Rectal smooth muscle tissue (tissue), 1 donor: ENCODE data around the gene SIPA1L3.

Experiments
- H3K27ac ChIP-seq: one replicate; pipeline ENCODE4 v1.7.0; 2013; ENCODE audit warnings: low read depth, low read length, inconsistent platforms
- H3K27me3 ChIP-seq: one replicate; pipeline ENCODE4 v1.7.0; 2013; ENCODE audit warnings: low read length; ENCODE audit not compliant: control insufficient read depth, insufficient read depth
- H3K36me3 ChIP-seq: one replicate; pipeline ENCODE4 v1.7.0; 2013; ENCODE audit warnings: low read length; ENCODE audit not compliant: control insufficient read depth, insufficient read depth
- H3K4me1 ChIP-seq: one replicate; pipeline ENCODE4 v1.7.0; 2013; ENCODE audit warnings: low read length; ENCODE audit not compliant: control insufficient read depth, insufficient read depth
- H3K4me3 ChIP-seq: one replicate; pipeline ENCODE4 v1.7.0; 2013; ENCODE audit warnings: low read length
- H3K9ac ChIP-seq: one replicate; pipeline ENCODE4 v1.7.0; 2013; ENCODE audit warnings: low read length

SIPA1L3 gene

DNA sequence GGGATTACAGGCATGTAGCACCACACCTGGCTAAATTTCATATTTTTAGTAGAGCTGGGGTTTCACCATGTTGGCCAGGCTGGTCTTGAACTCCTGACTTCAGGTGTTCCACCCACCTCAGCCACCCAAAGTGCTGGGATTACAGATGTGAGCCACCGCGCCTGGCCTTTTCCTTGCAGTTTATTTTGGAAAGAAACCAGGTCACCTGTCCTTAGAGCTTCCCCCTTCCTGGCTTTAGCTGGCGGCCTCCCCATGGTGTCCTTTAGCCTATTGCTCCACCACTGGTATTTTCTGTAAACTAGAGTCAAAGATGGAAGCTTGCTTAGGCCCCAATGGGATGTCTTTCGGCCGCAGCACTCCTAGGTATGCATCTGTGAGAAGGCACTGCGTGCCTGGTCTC, 225.8 kb downstream of the SIPA1L3 start:
- H3K27ac ChIP-seq: no peak overlapping the region
- H3K36me3 ChIP-seq: peaks cover 4% of the 10 kb centered on the region
- no peaks in the 10 kb centered on the region for H3K27me3 ChIP-seq
- no peaks in the 10 kb centered on the region for H3K4me1 ChIP-seq
- H3K4me3 ChIP-seq: no peak overlapping the region
- H3K9ac ChIP-seq: no peak overlapping the region

DNA sequence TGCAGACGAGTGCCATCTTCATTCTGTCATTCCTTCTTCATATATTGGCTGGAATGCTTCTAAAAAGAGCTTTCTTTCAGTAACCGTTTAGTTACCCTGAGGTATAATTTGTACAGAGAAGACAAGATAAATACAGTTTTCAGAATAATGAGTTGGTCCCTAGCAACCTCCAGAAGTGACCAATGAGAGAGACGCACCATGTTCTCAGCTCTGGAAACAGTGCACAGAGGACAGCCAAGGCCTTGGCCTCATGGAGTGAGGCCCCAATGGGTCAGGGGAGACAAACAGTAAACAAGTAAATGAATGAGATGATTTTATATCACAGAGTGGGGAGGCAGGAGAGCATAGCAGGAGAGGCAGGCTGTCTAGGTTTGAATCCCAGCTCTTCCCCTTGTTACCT, 226.3 kb downstream of the SIPA1L3 start:
- Histone ChIP-seq H3K9ac (no peak overlapping the region), H3K4me3 (no peak overlapping the region), H3K36me3 (peaks cover 4% of the 10 kb centered on the region), H3K4me1 (no peaks in the 10 kb centered on the region), H3K27ac (no peak overlapping the region), H3K27me3 (no peaks in the 10 kb centered on the region)

DNA sequence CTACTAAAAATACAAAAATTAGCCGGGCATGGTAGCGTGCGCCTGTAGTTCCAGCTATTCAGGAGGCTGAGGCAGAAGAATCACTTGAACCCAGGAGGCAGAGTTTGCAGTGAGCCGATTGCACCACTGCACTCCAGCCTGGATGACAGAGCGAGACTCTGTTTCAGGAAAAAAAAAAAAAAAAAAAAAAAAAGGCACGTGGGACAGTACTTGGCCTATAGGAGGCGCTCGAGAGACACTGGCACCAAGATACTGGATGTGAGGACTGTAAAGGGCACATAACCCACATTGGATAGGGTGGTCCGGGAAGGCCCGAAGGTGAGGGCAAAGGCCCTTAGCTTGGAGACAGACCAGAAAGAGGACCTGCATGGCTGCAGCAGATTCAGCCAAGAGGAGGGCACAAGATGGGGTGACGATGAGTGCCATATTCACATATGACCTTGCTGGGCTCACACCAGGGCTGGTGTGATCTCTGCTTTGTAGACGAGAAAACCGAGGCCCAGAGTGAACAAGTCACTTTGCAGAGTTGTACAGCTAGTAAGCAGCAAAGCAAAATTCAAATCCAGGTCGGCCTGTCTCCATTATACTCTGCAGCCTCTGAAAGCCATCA, 227.6 kb downstream of the SIPA1L3 start:
- Histone ChIP-seq H3K9ac (no peak overlapping the region), H3K4me3 (no peak overlapping the region), H3K36me3 (peaks cover 4% of the 10 kb centered on the region), H3K27ac (no peak overlapping the region), H3K27me3 (no peaks in the 10 kb centered on the region), H3K4me1 (no peaks in the 10 kb centered on the region)

DNA sequence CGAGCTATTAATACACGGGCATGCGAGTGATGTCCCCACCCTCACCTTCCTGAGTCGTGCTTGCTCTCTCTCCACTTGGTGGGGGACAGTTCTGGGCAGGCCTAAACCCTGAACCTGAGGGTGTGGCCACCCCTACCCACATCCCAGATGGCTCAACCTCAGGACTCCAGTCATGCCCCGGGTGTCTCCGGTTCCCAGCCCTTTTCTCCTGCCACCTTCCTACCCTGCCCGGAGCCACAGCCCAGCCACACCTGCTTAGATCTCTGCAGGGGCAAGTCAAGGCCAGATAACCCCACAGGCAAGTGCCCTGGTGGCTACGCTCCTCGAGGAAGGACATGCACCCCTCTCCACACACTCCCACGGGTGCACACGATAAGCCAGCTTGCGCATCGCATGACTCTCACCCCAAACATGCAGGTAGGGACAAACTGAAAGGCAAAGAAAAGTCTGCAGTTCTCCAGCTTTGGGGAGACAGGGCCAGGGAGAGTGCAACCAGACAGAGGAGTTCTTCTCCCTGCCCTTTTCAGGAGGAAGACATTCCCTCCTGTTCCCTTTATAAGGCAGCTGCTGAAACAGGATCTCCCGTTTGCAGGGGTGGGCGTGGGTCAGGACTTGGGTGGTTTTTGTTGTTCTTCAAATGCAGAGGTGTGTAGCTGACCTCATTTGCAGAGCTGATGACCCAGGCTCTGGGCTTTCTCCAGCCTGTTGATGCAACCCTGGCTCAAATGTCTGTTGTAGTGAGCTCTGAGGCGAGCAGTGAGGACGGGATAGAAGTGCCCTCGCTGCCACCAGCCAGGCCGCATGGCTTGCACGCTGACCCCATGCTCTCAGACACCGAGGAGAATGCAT, 228.4 kb downstream of the SIPA1L3 start:
- no peak overlapping the region for H3K9ac ChIP-seq
- no peak overlapping the region for H3K27ac ChIP-seq
- H3K36me3 ChIP-seq: peaks cover 8% of the 10 kb centered on the region

DNA sequence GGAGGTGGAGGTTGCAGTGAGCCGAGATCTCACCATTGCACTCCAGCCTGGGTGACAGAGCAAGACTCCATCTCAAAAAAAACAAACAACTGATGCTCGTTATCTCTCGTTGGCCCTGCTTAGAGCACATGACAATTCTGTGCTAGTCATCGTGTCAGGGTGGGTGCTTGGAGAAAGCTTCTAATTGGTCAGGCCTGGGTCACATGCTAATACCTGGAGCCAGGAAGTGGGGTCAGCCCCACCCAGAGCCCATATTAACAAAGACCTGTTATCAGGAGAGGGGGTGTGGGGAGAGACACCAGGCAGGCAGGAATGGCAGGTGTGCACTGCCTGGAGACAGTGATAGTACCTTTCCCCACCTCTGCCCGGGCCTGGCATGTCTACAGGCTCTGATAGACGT, 232.1 kb downstream of the SIPA1L3 start:
- Histone ChIP-seq H3K27me3 (no peaks in the 10 kb centered on the region), H3K9ac (no peak overlapping the region), H3K4me3 (no peak overlapping the region), H3K4me1 (no peaks in the 10 kb centered on the region), H3K36me3 (peaks cover 8% of the 10 kb centered on the region), H3K27ac (no peak overlapping the region)

More for the DNA sequence above, 228.4 kb downstream of the SIPA1L3 start:
- H3K4me1 ChIP-seq: no peaks in the 10 kb centered on the region
- no peak overlapping the region for H3K4me3 ChIP-seq
- H3K27me3 ChIP-seq: no peaks in the 10 kb centered on the region

DNA sequence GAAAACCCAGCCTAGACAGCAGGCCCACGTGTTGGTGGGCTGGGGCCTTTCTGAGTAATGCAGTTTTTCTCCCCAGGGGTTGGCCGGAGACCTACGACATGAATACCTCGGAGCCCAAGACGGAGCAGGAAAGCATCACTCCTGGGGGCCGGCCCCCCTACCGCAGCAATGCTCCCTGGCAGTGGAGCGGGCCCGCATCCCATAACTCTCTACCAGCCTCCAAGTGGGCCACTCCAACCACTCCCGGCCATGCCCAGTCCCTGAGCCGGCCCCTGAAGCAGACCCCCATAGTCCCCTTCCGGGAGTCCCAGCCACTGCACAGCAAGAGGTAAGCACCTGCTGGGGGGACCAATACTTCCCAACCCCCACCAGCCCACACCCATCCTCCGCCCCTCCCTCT, 234.1 kb downstream of the SIPA1L3 start:
- Histone ChIP-seq H3K4me1 (no peaks in the 10 kb centered on the region), H3K36me3 (peaks cover 11% of the 10 kb centered on the region), H3K4me3 (no peak overlapping the region), H3K27me3 (no peaks in the 10 kb centered on the region), H3K27ac (no peak overlapping the region), H3K9ac (no peak overlapping the region)

DNA sequence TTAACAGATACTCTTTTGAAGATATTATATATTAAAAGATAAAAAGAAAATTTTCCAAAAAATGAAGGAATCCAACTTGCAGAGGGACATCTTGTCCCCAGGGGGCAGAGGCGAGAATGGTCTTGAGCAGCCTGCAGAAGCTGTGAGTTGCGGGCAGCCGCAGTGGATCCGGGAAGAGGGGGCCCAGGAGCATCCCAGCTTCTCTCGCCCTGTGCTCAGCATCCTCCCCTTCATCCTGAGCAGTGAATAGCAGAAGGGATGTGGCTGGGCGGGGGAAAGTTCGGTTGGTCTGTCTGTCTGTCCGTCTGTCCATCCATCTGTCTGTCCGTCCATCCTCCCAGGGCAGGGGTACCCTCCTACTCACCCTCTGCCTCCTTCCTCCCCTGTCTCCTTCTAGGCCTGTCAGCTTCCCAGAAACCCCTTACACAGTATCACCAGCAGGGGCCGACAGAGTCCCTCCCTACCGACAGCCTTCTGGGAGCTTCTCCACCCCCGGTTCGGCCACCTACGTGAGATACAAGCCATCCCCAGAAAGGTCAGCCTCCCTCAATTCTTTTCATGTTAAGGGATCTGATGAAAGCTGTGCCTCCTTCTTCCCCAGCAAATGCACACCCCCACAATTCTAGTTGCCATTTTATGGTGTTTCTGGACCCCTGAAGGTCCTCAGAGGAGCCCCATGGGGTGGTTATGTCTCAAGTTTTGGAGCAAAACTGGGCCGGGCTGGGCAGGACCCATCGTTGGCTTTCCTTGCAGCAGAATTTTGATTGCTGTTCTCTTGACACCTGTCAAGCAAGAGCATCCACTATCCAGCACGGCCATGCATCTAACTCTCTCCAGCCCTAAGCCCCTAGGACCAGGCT, 235.4 kb downstream of the SIPA1L3 start:
- H3K9ac ChIP-seq: no peak overlapping the region
- no peaks in the 10 kb centered on the region for H3K27me3 ChIP-seq
- H3K36me3 ChIP-seq: peaks cover 13% of the 10 kb centered on the region
- no peak overlapping the region for H3K4me3 ChIP-seq
- H3K4me1 ChIP-seq: no peaks in the 10 kb centered on the region
- no peak overlapping the region for H3K27ac ChIP-seq

DNA sequence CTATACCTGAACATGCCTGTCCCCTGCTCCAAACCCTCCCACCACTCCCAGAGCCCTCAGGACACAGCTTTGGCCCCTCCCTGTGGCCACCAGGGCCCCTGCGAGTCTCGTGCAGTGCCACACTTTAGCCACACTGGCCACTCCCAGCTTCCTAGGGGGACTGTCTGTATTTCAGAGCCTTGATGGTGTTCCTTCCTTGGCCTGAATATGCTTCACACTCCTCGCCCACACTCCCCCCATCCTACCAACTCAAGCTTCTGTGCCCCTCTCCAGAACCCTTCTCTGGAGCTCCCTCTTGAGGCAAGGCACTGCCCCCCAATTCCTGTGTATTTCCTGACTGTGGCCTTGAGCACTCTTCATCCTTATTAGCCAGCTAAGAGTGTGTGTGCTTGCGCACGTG, 236.8 kb downstream of the SIPA1L3 start:
- Histone ChIP-seq H3K27ac (no peak overlapping the region), H3K9ac (no peak overlapping the region), H3K4me3 (no peak overlapping the region), H3K27me3 (no peaks in the 10 kb centered on the region), H3K36me3 (peaks cover 16% of the 10 kb centered on the region), H3K4me1 (no peaks in the 10 kb centered on the region)

DNA sequence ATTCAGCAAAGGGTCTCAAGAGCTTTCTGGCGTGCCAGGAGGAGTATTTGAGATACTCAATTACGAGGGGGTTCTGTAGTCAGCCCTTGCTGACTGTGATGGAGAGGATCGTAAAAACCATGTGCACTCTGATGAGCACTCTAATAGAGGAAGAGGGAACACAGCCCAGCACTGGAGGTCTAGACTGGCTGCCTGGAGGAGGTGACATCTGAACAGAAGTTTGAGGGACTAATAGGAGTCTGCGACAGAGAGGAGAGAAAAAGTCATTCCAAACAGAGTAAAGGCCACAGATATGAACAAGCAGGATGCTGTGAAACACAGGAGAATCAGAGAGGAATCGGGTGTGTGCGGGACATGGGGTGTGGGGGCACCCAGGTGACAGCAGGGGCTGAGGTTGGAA, 237.7 kb downstream of the SIPA1L3 start:
- H3K36me3 ChIP-seq: peaks cover 16% of the 10 kb centered on the region

DNA sequence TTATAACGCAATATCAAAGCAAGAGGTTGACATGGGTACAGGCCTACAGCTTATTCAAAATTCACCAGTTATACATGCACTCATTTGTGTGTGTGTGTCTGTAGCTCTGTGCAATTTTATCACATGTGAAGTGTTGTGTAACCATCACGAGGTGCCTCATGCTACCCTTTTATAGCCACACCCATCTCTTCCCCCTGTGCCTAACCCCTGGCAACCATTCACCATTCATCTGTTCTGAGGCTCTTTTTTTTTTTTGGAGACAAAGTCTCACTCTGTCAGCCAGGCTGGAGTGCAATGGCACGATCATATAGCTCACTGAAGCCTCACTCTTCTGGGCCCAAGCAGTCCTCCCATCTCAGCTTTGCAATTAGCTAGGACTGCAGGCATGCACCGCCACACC, 238.6 kb downstream of the SIPA1L3 start:
- no peak overlapping the region for H3K27ac ChIP-seq
- peaks cover 14% of the 10 kb centered on the region for H3K36me3 ChIP-seq
- H3K9ac ChIP-seq: no peak overlapping the region

More for the DNA sequence above, 237.7 kb downstream of the SIPA1L3 start:
- Histone ChIP-seq H3K4me3 (no peak overlapping the region), H3K4me1 (no peaks in the 10 kb centered on the region), H3K9ac (no peak overlapping the region), H3K27ac (no peak overlapping the region), H3K27me3 (no peaks in the 10 kb centered on the region)

DNA sequence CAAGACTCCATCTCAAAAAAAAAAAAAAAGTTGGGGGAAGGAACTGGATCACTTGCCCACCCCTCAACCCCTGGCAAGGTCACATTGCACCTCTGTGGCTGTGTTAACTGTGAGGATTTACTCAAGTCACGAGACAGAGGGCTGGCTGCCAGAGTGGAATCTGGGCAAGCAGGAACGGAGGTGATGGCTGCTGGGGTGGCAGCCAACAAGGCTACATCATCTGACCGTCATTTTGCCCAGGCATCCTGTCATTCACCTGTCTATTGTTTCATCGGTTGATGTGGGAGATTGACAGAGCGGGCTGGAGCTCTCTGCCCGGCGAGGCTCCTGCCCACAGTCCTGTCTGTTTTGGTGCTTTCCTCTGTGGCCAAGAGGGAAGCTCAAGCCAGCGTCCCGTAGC, 241.3 kb downstream of the SIPA1L3 start:
- H3K4me3 ChIP-seq: no peak overlapping the region
- no peak overlapping the region for H3K9ac ChIP-seq
- no peaks in the 10 kb centered on the region for H3K27me3 ChIP-seq
- H3K27ac ChIP-seq: no peak overlapping the region
- H3K36me3 ChIP-seq: peaks cover 12% of the 10 kb centered on the region
- H3K4me1 ChIP-seq: no peaks in the 10 kb centered on the region

More for the DNA sequence above, 238.6 kb downstream of the SIPA1L3 start:
- H3K27me3 ChIP-seq: no peaks in the 10 kb centered on the region
- H3K4me1 ChIP-seq: no peaks in the 10 kb centered on the region
- H3K4me3 ChIP-seq: no peak overlapping the region

DNA sequence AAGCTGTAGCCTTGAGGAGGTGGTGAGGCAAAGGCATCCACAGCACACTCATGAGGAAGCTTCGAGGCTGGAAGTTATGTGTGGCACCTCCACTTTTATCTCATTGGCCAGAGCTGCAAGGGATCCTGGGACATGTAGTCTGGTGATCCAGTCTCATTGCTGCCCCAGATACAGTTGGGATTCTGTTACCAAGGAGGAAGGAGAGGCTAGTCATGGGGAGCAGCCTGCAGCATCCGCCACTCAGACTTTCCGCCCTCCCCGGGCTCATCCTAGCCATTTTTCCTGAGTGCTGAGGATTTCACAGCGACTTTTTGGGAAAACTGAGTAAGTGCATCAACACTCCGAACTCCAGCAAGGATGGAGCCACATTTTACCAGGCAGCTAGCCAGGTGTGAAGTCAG, 242.7 kb downstream of the SIPA1L3 start:
- H3K27me3 ChIP-seq: no peaks in the 10 kb centered on the region
- peaks cover 7% of the 10 kb centered on the region for H3K36me3 ChIP-seq
- H3K4me3 ChIP-seq: no peak overlapping the region
- no peak overlapping the region for H3K27ac ChIP-seq
- no peaks in the 10 kb centered on the region for H3K4me1 ChIP-seq
- H3K9ac ChIP-seq: no peak overlapping the region
